HG03095 (cell line): Measurements from ENCODE around the gene MAN2C1.
"Not testable (repeated sequence)": the region's sequence is repeated elsewhere in the genome, so short reads cannot be mapped to it uniquely, and the experiment has no call there.

Source experiments
- ATAC-seq: cut with Tn5 transposase; IDR thresholded peaks from one replicate; pipeline ENCODE4 v1.9.1; 2021; ENCODE audit warnings: moderate library complexity; ENCODE audit not compliant: unreplicated experiment

Gene MAN2C1

GRCh38 chr15:75367913-75368688 lies at the start of gene MAN2C1:
Gene MAN2C1 (minus strand): TSS chr15:75368607. CDS start chr15:75368583, 24 bp downstream.
- ATAC-seq = peak; percentile 88

DNA sequence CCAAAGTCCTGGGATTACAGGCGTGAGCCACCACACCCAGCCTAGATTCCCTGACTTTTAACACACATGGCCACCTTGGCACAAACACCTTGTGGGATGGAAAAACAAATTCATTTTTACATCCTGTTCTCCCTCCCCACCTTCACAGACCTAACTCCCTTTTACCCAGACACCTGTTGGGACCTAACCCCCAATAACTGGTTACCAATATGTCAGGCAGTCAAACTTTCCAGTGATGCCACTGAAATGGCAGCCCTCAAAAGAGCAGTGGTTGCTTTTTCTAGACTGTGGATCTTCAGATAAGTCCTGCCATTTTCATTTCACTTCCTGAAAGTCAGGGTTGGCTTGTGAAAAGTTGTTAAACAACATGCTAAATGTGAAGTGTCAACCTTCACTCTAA lies 48.2 kb upstream of the MAN2C1 start:
- no peak for ATAC-seq

DNA sequence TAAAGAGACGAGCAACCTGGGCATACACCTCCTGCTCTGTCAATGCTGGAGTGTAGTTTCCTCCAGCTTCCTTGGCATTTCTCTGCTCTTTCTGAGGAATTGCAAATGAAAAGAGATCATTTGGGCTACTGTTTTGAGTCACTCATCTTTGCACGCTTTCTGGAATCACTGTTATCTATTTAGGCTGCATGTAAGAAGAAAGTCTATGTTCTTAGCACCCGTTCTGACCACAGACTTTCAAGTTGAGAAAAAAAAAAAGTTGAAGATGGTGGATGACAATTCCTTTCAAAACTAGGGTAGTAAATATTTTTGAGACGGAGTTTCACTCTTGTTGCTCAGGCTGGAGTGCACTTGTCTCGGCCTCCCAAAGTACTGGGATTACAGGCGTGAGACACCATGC lies 41.8 kb upstream of the MAN2C1 start:
- ATAC-seq = no peak

GRCh38 chr15:75407083-75407482 lies 38.7 kb upstream of the MAN2C1 start:
- ATAC-seq = no peak

GRCh38 chr15:75403892-75404291 lies 35.5 kb upstream of the MAN2C1 start:
- no peak for ATAC-seq

DNA sequence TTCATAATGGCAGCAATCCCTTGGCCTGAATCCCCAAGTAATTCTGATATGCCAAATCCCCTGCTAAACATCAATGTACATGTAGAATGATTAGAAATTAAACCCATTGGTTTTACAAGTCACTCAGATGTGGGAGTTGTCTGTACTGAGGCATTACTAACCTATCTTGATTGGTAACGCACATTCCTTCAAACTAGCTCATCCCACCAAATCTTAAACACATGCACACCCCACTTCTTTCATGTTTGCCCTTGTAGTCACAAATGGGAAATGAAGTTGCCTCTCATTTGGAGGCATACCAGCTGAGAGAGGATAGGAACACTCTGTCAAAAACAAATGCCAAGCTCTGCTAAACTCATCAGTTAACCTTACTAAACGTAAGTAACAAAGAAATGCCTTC lies 29.1 kb upstream of the MAN2C1 start:
- ATAC-seq = no peak

GRCh38 chr15:75389791-75390382 lies 21.5 kb upstream of the MAN2C1 start:
- ATAC-seq = no peak

- ATAC-seq = not testable (repeated sequence)
These were observed 15.6 kb upstream of the MAN2C1 start for GRCh38 chr15:75383986-75384385.

DNA sequence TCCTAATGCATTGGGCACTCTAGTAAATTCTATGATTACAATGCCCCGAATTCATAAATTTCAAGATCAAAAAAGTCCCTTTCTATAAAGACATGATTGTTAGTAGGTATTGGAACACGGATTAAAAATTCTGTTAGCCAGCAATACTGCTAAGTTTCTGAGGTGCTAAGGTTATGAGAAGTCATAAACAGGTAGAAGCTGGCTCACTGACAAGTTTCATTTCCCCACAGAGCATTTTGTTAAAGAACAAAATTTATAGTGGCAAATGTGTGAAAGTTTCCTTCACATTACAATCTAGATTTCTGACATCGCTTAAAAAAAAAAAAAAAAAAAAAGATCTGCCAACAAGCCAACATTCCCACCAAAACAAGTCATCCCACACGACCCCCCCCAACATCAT lies 12.4 kb upstream of the MAN2C1 start:
- ATAC-seq = no peak

GRCh38 chr15:75371901-75372688 lies 3.7 kb upstream of the MAN2C1 start:
- no peak for ATAC-seq

DNA sequence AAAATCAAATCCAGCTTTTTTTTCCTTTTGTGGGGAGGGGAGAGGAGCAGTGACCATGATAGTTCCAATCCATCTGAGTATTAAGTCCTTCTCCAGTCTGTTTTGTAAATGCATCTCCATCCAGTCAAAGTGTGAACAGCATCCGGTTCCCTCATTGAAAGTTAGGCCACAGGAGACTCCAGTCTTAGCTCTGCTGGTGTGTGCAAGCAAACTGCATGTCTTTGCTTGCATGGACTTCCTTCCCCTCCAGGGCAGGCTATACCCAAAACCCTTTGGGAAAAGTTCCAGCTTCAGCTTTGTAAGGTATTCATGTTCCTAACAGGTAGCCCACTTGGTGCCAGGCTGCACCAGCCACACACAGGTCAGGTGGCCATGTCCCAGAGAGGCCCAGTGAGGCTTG lies 3.1 kb upstream of the MAN2C1 start:
- no peak for ATAC-seq

- no peak for ATAC-seq
These were observed 1.6 kb upstream of the MAN2C1 start for GRCh38 chr15:75369897-75370581.

DNA sequence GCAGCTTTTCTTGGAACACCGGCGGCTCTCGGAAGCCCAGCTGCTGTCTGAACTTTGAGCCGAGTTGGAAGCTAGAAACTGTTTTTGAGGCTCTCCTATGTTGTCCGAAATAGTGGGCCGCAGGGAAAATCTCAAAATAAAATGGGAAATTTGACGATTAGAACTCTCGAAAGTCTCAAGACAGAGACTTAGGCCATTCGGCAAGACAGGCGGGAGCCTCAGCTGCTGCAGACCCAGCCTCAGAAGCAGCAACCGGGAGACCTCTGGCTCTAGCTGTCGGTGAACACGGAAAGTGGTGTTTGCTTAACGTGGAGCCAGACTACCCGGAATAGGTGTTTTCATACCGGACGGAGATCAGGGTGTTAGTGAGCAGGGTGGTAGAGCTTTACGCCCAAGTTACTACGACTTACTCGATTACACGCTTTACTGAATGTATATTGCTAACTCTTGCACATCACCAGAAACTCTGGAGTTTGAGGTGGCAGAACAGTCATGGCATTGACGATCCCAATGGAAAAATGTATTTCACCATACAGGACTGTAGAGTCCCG lies 357 bp upstream of the MAN2C1 start:
- ATAC-seq = no peak

DNA sequence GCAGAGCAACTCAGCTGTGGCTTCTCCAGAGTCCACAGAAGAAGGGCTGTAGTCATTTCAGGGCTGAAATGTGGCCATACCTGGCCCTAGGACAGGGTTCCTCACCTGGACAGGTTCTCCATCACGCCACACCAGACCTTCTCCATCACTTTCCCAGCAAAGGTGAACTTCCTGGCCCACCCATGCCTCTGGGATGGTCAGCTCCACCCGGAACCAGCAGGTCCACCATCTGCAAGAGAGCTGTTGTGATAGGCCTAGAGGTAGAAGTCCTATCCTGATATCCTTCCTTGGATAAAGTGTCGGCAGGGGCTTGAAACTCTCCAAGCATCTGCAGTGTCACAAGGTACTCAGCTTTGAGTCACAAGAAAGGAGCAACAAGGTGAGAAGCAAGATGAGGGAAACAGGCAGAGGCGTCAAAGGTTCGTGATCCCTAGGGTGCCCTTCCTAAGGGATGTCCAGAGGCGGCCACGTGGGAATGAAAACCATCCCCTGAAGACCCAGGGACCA lies 948 bp downstream of the MAN2C1 start:
- ATAC-seq = peak; percentile 1

DNA sequence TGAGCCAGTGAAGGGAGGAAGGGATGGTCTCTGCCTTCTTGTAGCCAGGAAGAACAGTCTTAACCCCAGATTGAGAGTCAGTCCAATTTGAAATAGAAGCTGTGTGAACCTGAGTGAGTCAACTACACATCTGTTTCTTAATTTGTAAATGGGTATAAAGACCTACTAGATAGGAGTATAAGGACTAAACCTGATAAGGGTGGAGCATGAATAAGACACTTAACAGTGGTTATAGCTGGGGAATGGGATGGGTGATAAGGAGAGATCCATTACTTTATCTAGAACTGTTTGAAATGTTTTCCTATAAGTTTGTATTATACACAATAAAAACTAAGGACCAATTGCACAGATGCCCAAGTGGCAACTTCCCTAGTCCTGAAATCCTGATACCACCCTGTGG lies 1.4 kb downstream of the MAN2C1 start:
- ATAC-seq = no peak

GRCh38 chr15:75366163-75366562 lies 2.2 kb downstream of the MAN2C1 start:
- no peak for ATAC-seq

GRCh38 chr15:75364881-75365280 lies 3.5 kb downstream of the MAN2C1 start:
- no peak for ATAC-seq

DNA sequence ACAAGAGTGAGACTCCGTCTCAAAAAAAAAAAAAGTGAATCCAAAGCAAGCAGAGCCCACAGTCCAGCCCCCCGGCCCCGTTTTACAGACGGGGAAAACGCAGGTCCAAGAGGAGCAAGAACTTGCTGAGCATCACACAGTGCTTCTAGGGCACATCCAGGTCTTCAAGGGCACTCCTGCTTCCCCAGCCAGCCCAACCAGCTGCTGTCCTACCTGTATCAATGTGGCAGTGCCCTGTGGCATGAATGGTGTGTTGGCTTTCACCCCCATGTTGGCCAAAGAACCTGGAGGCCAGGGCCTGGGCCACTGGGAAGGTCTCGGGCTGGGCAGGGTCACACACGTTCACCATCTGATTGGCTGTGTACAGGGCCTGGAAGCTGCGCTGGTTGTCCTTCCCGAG lies 4.6 kb downstream of the MAN2C1 start:
- ATAC-seq = no peak

- ATAC-seq = no peak
These were observed 5.7 kb downstream of the MAN2C1 start for GRCh38 chr15:75362642-75363249.

- no peak for ATAC-seq
These were observed 6.3 kb downstream of the MAN2C1 start for GRCh38 chr15:75361989-75362641.
